HCT116 (cell line): ENCODE results near the gene TRDMT1.

ENCODE experiments used
- ZNF274 ChIP-seq: fragments of 200-500 bp; sonication (Bioruptor generic); IDR thresholded peaks from 2 replicates; pipeline ENCODE4 v1.6.1; 2014; ENCODE audit warnings: mild to moderate bottlenecking, low read depth, low read length, inconsistent platforms
- TF ChIP-seq, protein P1 (sequence below): IDR thresholded peaks from 2 replicates; pipeline ENCODE4 v1.6.1; 2012

DNA sequence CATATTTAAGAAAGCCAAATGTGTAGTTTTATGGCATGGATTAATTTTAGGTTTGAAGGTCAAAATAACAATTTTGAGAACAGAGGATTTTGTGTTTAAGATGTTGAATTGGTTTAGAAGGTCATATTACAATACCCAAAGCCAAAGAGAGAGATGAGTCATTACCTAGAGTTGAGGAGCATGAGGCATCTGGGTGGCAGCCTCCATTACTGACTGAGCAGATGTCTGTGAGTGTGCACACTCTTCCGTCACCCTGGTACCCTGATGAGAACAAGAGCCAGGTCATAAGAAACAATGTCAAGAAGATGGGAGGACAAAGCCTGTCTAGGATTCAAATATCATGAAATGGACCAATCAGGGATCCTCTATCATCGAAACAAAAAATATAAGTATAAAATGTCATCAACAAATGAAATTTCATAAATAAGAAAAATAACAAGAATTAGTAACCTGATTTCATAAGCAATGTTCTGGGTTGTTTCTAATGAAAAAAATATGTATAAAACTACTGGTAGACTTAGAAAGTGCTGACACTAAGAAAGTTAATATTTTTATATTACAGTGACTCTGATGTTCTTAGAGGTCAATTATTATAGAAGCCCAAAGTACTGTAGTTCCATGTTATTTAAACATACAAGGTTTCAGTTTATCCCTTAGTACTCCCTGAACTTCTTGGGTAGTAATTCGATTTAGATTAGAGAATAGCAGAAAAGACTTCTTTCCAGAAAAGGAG, 91.8 kb downstream of the TRDMT1 start:
- TF ChIP-seq, protein P1, sequence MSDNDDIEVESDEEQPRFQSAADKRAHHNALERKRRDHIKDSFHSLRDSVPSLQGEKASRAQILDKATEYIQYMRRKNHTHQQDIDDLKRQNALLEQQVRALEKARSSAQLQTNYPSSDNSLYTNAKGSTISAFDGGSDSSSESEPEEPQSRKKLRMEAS: peak; percentile 58
- TF ChIP-seq ZNF274: no peak
